ENCODE measurements around the gene THYN1. TPM values are rescaled to one million over a fixed set of nuclear protein-coding genes. Genes with fewer than 3 reads are reported as not detected.

The THYN1 gene
- polyA plus RNA-seq, 3 donors = 36.4 to 65.7 (median 57.6) TPM

GRCh38 chr11:134267461-134267860 lies 14.3 kb upstream of the THYN1 start:
- Histone ChIP-seq H3K9ac (ENCODE audit: insufficient read depth, low read length, poor library complexity, severe bottlenecking) (no peak overlapping the region), H3K36me3 (replicated peaks in 1 of 2; ENCODE audit: control insufficient read depth in 1 of 2, insufficient read depth in 2 of 2, low read length in 2 of 2) (peaks cover 12 to 22% of the 10 kb centered on the region in 2 donors), H2AFZ (ENCODE audit: insufficient read depth, low read depth, low read length, poor library complexity, severe bottlenecking) (no peak overlapping the region), H3K4me1 (ENCODE audit: control insufficient read depth in 1 of 2, insufficient read depth in 2 of 2, low read length in 2 of 2) (peaks cover 16 to 25% of the 10 kb centered on the region in 2 donors), H3K4me2 (replicated peaks; ENCODE audit: extremely low read depth, low read length, poor library complexity, severe bottlenecking) (no peak overlapping the region), H3K27ac (ENCODE audit: low read depth in 1 of 2, low read length in 2 of 2) (no peak overlapping the region), H3K79me2 (ENCODE audit: insufficient read depth, low read length) (no peaks in the 10 kb centered on the region), H3K27me3 (ENCODE audit: control insufficient read depth in 2 of 2, insufficient read depth in 2 of 2, low read length in 2 of 2) (peaks cover 19 to 66% of the 10 kb centered on the region in 2 donors), H4K20me1 (ENCODE audit: insufficient read depth, low read length) (no peaks in the 10 kb centered on the region), H3K9me3 (replicated peaks in 1 of 2; ENCODE audit: control insufficient read depth in 1 of 2, insufficient read depth in 1 of 2, low read length in 2 of 2) (no peaks in the 10 kb centered on the region), H3K4me3 (replicated peaks in 1 of 3; ENCODE audit: low read depth in 2 of 3, low read length in 3 of 3) (no peak overlapping the region)
- no peak for DNase-seq
- WGBS (ENCODE audit: insufficient coverage) = 100% methylated on average over 4 of the region's 5 CpGs
- H3K9me3 Mint-ChIP-seq = peaks cover 0 to 2% (median 0%) of the 10 kb centered on the region in 7 donors
- H3K27ac Mint-ChIP-seq = no peak overlapping the region
- TF ChIP-seq CTCF (IDR thresholded peaks at IDR 0.05) = no peak
- peaks cover 35% of the 10 kb centered on the region for H3K4me1 Mint-ChIP-seq
- H3K4me3 Mint-ChIP-seq = peak overlapping the region in 1 of 2 donors; percentile 75
- peaks cover 61 to 71% (median 61%) of the 10 kb centered on the region in 3 donors for H3K27me3 Mint-ChIP-seq (ENCODE audit: low read depth in 3 of 3)
- H3K36me3 Mint-ChIP-seq = peaks cover 25 to 33% of the 10 kb centered on the region in 2 donors
- intact Hi-C loops (cut with micrococcal nuclease) = no loop called here

- peaks cover 14 to 65% of the 10 kb centered on the region in 2 donors for H3K27me3 ChIP-seq (ENCODE audit: control insufficient read depth in 2 of 2, insufficient read depth in 2 of 2, low read length in 2 of 2)
- Mint-ChIP-seq H3K36me3 (peaks cover 32 to 40% of the 10 kb centered on the region in 2 donors), H3K4me1 (peaks cover 39% of the 10 kb centered on the region), H3K4me3 (peak overlapping the region in 1 of 2 donors; percentile 75), H3K27me3 (ENCODE audit: low read depth in 3 of 3) (peaks cover 55 to 71% (median 58%) of the 10 kb centered on the region in 3 donors), H3K27ac (peak overlapping the region in 4 of 7 donors; percentile 2 to 20 (median 8)), H3K9me3 (peaks cover 0 to 2% (median 0%) of the 10 kb centered on the region in 7 donors)
- DNase-seq = peak in 2 of 3 donors; percentile 15 to 77
- no peak overlapping the region for H3K9ac ChIP-seq (ENCODE audit: insufficient read depth, low read length, poor library complexity, severe bottlenecking)
- no peak overlapping the region for H3K27ac ChIP-seq (ENCODE audit: low read depth in 1 of 2, low read length in 2 of 2)
- 0% methylated on average over 3 of the region's 3 CpGs for WGBS (ENCODE audit: insufficient coverage)
- H3K79me2 ChIP-seq (ENCODE audit: insufficient read depth, low read length) = no peaks in the 10 kb centered on the region
- peaks cover 16 to 29% of the 10 kb centered on the region in 2 donors for H3K36me3 ChIP-seq (replicated peaks in 1 of 2; ENCODE audit: control insufficient read depth in 1 of 2, insufficient read depth in 2 of 2, low read length in 2 of 2)
- intact Hi-C loops (cut with micrococcal nuclease) = no loop called here
- peak overlapping the region in 1 of 3 experiments; percentile 1 for H3K4me3 ChIP-seq (replicated peaks in 1 of 3; ENCODE audit: low read depth in 2 of 3, low read length in 3 of 3)
- peak overlapping the region; percentile 30 for H3K4me2 ChIP-seq (replicated peaks; ENCODE audit: extremely low read depth, low read length, poor library complexity, severe bottlenecking)
- TF ChIP-seq CTCF (IDR thresholded peaks at IDR 0.05) = no peak
- no peaks in the 10 kb centered on the region for H3K9me3 ChIP-seq (replicated peaks in 1 of 2; ENCODE audit: control insufficient read depth in 1 of 2, insufficient read depth in 1 of 2, low read length in 2 of 2)
- H2AFZ ChIP-seq (ENCODE audit: insufficient read depth, low read depth, low read length, poor library complexity, severe bottlenecking) = no peak overlapping the region
- no peaks in the 10 kb centered on the region for H4K20me1 ChIP-seq (ENCODE audit: insufficient read depth, low read length)
- peaks cover 16 to 25% of the 10 kb centered on the region in 2 donors for H3K4me1 ChIP-seq (ENCODE audit: control insufficient read depth in 1 of 2, insufficient read depth in 2 of 2, low read length in 2 of 2)
Observed at GRCh38 chr11:134266841-134267251, 13.7 kb upstream of the THYN1 start.
